ENCODE data around the gene SMAD3.
"Not testable (repeated sequence)": the region's sequence is repeated elsewhere in the genome, so short reads cannot be mapped to it uniquely, and the experiment has no call there.

SMAD3 gene

GRCh38 chr15:67065531-67066005 is at the start of gene SMAD3:
TSS of gene SMAD3 (plus strand) at chr15:67065602. CDS start at chr15:67066155, 553 bp downstream.
- H3K4me1 Mint-ChIP-seq (ENCODE audit: low read depth) = peaks cover 53% of the 10 kb centered on the region
- peak; percentile 83 for DNase-seq
- peaks cover 19% of the 10 kb centered on the region for H3K36me3 Mint-ChIP-seq (ENCODE audit: low read depth)
- peak within 1 kb of the TSS; percentile 90 for H3K4me3 Mint-ChIP-seq
- H3K27ac Mint-ChIP-seq = peak within 1 kb of the TSS; percentile 86
- H3K27me3 Mint-ChIP-seq = peaks cover 16% of the 10 kb centered on the region
- no peaks in the 10 kb centered on the region for H3K9me3 Mint-ChIP-seq

- Mint-ChIP-seq H3K4me1 (ENCODE audit: low read depth) (peaks cover 4% of the 10 kb centered on the region), H3K27me3 (no peaks in the 10 kb centered on the region), H3K9me3 (no peaks in the 10 kb centered on the region), H3K36me3 (ENCODE audit: low read depth) (no peaks in the 10 kb centered on the region), H3K4me3 (no peak overlapping the region), H3K27ac (no peak overlapping the region)
- DNase-seq = no peak
These were observed 48.1 kb upstream of the SMAD3 start for GRCh38 chr15:67017311-67017710.

- Mint-ChIP-seq H3K36me3 (ENCODE audit: low read depth) (no peaks in the 10 kb centered on the region), H3K4me3 (no peak overlapping the region), H3K4me1 (ENCODE audit: low read depth) (peaks cover 9% of the 10 kb centered on the region), H3K27ac (no peak overlapping the region), H3K9me3 (no peaks in the 10 kb centered on the region), H3K27me3 (no peaks in the 10 kb centered on the region)
- no peak for DNase-seq
These were observed 47.4 kb upstream of the SMAD3 start for GRCh38 chr15:67018026-67018425.

DNA sequence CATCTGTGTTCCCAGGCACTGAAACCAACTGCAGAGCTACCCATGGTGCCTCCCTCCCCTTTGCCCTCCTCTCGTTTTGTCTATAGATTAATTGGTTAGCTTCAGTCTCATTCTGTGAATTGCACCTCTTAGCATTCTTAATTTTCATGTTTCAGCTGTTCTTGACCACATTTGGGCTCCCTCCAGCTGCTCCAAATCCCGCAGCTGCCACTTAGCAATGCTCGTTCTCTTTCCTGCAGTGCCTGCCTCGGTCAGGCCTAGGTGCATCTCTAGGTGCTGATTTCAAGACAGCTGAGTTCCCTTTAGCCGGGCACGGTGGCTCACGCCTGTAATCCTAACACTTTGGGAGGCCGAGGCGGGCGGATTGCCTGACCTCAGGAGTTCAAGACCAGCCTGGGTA is 47.0 kb upstream of the SMAD3 start:
- H3K4me3 Mint-ChIP-seq = no peak overlapping the region
- peaks cover 10% of the 10 kb centered on the region for H3K4me1 Mint-ChIP-seq (ENCODE audit: low read depth)
- H3K27me3 Mint-ChIP-seq = peaks cover 2% of the 10 kb centered on the region

GRCh38 chr15:67019069-67019468 is 46.3 kb upstream of the SMAD3 start:
- no peak for DNase-seq
- H3K4me1 Mint-ChIP-seq (ENCODE audit: low read depth) = peaks cover 15% of the 10 kb centered on the region
- H3K36me3 Mint-ChIP-seq (ENCODE audit: low read depth) = no peaks in the 10 kb centered on the region
- peaks cover 3% of the 10 kb centered on the region for H3K27me3 Mint-ChIP-seq
- no peaks in the 10 kb centered on the region for H3K9me3 Mint-ChIP-seq
- no peak overlapping the region for H3K4me3 Mint-ChIP-seq
- H3K27ac Mint-ChIP-seq = no peak overlapping the region

More for the DNA sequence above, 47.0 kb upstream of the SMAD3 start:
- Mint-ChIP-seq H3K36me3 (ENCODE audit: low read depth) (no peaks in the 10 kb centered on the region), H3K9me3 (no peaks in the 10 kb centered on the region), H3K27ac (no peak overlapping the region)
- DNase-seq = no peak

GRCh38 chr15:67019884-67020520 is 45.4 kb upstream of the SMAD3 start:
- H3K27ac Mint-ChIP-seq = no peak overlapping the region
- peaks cover 25% of the 10 kb centered on the region for H3K4me1 Mint-ChIP-seq (ENCODE audit: low read depth)
- H3K4me3 Mint-ChIP-seq = no peak overlapping the region
- peaks cover 3% of the 10 kb centered on the region for H3K27me3 Mint-ChIP-seq
- H3K9me3 Mint-ChIP-seq = no peaks in the 10 kb centered on the region
- no peaks in the 10 kb centered on the region for H3K36me3 Mint-ChIP-seq (ENCODE audit: low read depth)
- no peak for DNase-seq

- H3K27me3 Mint-ChIP-seq; H3K4me3 Mint-ChIP-seq; H3K9me3 Mint-ChIP-seq; H3K27ac Mint-ChIP-seq; DNase-seq; H3K36me3 Mint-ChIP-seq (ENCODE audit: low read depth): not testable (repeated sequence)
- peaks cover 30% of the 10 kb centered on the region for H3K4me1 Mint-ChIP-seq (ENCODE audit: low read depth)
These were observed 44.7 kb upstream of the SMAD3 start for GRCh38 chr15:67020668-67021067.

GRCh38 chr15:67021455-67021854 is 43.9 kb upstream of the SMAD3 start:
- no peak for DNase-seq
- H3K4me1 Mint-ChIP-seq (ENCODE audit: low read depth) = peaks cover 33% of the 10 kb centered on the region
- H3K27me3 Mint-ChIP-seq = peaks cover 3% of the 10 kb centered on the region
- no peaks in the 10 kb centered on the region for H3K9me3 Mint-ChIP-seq
- no peaks in the 10 kb centered on the region for H3K36me3 Mint-ChIP-seq (ENCODE audit: low read depth)
- no peak overlapping the region for H3K4me3 Mint-ChIP-seq
- H3K27ac Mint-ChIP-seq = no peak overlapping the region

DNA sequence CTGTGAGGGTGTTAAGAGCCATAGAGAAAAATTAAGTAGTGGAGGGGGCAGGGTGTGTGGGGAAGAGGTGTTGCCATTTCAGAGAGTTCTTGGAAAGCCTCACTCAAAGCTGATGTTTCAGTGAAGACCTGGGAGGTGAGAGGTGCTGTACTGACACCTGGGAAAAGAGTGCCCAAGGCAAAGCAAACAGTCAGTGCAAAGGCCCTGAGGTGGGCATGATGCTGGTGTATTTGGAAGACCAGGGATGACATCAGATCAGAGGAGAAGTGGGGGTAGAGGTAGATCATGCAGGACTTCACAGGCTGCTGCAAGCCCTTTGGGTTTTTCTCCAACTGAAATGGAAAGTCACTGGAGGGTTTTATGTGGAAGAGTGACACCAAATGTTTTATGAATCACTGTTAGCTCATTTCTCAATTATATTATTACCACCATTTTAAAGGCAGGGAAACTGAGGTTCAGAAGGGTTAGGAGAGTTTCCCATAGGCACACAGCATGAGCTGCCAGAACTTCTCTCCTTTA is 42.8 kb upstream of the SMAD3 start:
- no peak overlapping the region for H3K27ac Mint-ChIP-seq
- peaks cover 3% of the 10 kb centered on the region for H3K27me3 Mint-ChIP-seq
- peaks cover 32% of the 10 kb centered on the region for H3K4me1 Mint-ChIP-seq (ENCODE audit: low read depth)
- no peaks in the 10 kb centered on the region for H3K9me3 Mint-ChIP-seq
- no peaks in the 10 kb centered on the region for H3K36me3 Mint-ChIP-seq (ENCODE audit: low read depth)
- no peak for DNase-seq
- no peak overlapping the region for H3K4me3 Mint-ChIP-seq

DNA sequence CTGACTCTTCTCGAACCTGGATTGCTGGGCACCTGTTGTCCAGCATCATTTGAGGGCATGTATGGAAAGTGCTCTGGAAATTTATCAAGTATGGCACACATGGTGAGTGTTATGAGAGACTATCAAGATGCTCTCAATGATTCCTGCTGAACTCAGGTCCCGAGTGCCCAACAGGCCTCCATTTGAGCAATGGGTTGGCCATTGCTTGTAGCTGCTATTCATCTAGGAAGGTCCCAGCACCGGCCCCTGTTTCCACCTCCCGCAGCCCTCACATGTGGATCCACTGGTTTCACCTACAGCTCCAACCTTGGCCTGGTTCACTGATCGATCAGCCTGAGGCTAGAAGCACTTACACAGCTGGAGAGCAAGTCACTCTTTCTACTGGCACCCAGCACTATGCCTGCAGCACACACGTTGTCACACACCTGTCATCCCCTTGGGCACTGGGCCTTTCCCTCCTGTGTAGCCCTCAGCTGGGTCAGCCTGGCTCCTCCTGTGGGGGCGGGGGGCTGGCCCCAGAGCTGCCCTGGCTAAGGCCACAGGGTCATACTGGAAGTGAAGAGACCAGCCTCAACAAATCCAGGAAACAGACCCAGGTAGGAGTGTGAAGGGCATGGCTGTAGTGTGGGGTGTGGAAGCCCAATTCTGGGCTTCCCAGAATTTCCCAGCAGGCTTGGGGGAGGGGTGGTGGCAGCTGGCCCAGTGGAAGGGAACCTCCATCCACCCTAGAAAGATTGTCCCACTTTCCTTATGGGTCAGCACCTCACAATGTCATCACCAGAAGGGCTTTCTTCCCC is 41.7 kb upstream of the SMAD3 start:
- DNase-seq = no peak
- Mint-ChIP-seq H3K4me3 (no peak overlapping the region), H3K9me3 (no peaks in the 10 kb centered on the region), H3K27me3 (peaks cover 3% of the 10 kb centered on the region), H3K27ac (no peak overlapping the region), H3K4me1 (ENCODE audit: low read depth) (peaks cover 42% of the 10 kb centered on the region), H3K36me3 (ENCODE audit: low read depth) (no peaks in the 10 kb centered on the region)

- Mint-ChIP-seq H3K4me1 (ENCODE audit: low read depth) (peaks cover 42% of the 10 kb centered on the region), H3K36me3 (ENCODE audit: low read depth) (no peaks in the 10 kb centered on the region), H3K27me3 (peaks cover 3% of the 10 kb centered on the region), H3K9me3 (no peaks in the 10 kb centered on the region), H3K27ac (peak overlapping the region; percentile 10), H3K4me3 (no peak overlapping the region)
- no peak for DNase-seq
These were observed 40.9 kb upstream of the SMAD3 start for GRCh38 chr15:67024314-67024997.

GRCh38 chr15:67024998-67025368 is 40.4 kb upstream of the SMAD3 start:
- no peak for DNase-seq
- H3K9me3 Mint-ChIP-seq = no peaks in the 10 kb centered on the region
- peak overlapping the region; percentile 10 for H3K27ac Mint-ChIP-seq
- peaks cover 5% of the 10 kb centered on the region for H3K27me3 Mint-ChIP-seq
- no peak overlapping the region for H3K4me3 Mint-ChIP-seq
- H3K4me1 Mint-ChIP-seq (ENCODE audit: low read depth) = peaks cover 42% of the 10 kb centered on the region
- H3K36me3 Mint-ChIP-seq (ENCODE audit: low read depth) = no peaks in the 10 kb centered on the region

DNA sequence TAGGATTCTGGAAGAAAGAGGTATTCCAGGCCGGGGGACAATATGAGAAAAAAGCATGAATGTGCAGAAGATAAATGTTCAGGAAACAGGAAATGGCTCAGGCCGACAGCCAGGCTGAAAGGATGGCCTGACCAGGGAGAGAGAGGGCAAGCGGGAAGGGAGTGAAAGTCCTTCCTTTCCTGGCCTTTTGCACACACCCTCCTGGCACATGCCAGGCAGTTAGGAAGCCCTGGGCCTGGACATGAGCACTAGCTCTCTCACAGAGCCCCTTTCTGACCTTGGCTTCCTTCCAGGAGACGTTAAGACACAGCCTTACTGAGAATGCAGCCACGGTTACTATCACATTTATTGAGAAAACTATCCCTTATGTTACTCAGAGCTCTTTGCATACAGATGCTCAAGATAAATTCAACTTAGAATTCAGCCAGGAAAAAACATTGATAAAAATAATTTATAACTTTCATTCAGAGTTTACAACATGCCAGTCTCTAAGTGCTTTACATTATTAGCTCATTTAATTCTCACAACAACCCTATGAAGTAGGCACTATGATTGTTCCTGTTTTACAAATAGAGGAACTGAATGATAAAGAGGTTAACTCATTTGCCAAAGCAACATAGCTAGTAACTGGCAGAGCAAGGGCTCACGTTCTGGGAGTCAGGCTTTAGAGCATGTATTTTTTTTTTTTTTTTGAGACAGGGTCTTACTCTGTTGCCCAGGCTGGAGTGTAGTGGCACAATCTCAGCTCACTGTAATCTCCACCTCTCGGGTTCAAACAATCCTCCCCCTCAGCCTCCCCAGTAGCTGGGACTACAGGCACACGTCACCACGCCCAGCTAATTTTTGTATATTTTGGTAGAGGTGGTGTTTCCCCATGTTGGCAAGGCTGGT is 39.4 kb upstream of the SMAD3 start:
- Mint-ChIP-seq H3K27me3 (peaks cover 7% of the 10 kb centered on the region), H3K36me3 (ENCODE audit: low read depth) (no peaks in the 10 kb centered on the region), H3K4me3 (no peak overlapping the region), H3K4me1 (ENCODE audit: low read depth) (peaks cover 42% of the 10 kb centered on the region), H3K27ac (no peak overlapping the region), H3K9me3 (no peaks in the 10 kb centered on the region)
- DNase-seq = no peak

DNA sequence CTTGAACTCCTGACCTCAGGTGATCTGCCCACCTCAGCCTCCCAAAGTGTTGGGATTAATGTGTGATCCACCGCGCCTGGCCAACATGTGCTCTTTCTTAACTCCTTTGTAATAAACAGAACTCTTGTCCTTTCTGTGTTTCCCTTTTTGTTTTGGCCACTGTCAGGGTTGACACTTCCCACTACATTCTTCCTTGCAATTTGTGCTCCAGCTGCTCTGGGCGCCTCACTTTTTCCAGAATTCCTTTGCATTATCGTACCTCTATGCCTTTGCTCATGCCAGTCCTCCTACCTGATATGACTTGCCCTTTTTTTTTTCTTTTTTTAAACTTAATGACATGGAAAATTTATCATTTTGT is 38.8 kb upstream of the SMAD3 start:
- Mint-ChIP-seq H3K27ac (no peak overlapping the region), H3K27me3 (peaks cover 7% of the 10 kb centered on the region)

More for the DNA sequence above, 38.8 kb upstream of the SMAD3 start:
- no peaks in the 10 kb centered on the region for H3K9me3 Mint-ChIP-seq
- no peak overlapping the region for H3K4me3 Mint-ChIP-seq
- H3K4me1 Mint-ChIP-seq (ENCODE audit: low read depth) = peaks cover 42% of the 10 kb centered on the region
- H3K36me3 Mint-ChIP-seq (ENCODE audit: low read depth) = no peaks in the 10 kb centered on the region
- DNase-seq = no peak

All from activated T-cell treated with anti-CD3 and anti-CD28 coated beads, Interleukin-2, amount 50 U/mL, for 24 hours (primary cell).